Measurements from ENCODE around the gene ERICH2. TPM values are rescaled to one million over a fixed set of nuclear protein-coding genes. Genes with fewer than 3 reads are reported as not detected.
A peak's percentile ranks its signal among the peaks of the same experiment; 100 is the strongest.

The ERICH2 gene
- polyA plus RNA-seq, 1 of the 3 experiments (the other 2 are of a cell fraction), result not detected

DNA sequence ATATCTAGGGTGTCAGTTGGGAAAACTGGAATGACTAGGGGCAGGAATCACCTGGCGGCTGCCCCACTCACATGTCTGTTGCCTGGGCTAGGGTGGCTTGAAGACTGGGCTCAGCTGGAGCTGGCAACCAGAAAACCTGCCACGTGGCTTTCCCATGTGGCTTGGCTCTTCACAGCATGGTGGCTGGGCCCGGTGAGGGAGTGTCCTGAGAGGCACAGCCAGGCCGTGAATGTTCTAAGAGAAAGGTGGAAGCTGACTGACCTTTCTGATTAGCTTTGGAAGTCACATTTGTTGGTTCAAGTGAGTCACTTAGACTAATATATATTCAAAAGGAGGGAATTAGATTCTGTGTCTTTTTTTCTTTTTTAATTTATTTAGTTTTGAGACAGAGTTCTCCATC is 32.4 kb upstream of the ERICH2 start:
- TF ChIP-seq JUND (IDR thresholded peaks at IDR 0.05) (no peak), FOSL2 (IDR thresholded peaks at IDR 0.05; ENCODE audit: borderline replicate concordance, low read depth) (no peak), POLR2AphosphoS5 (IDR thresholded peaks at IDR 0.05; ENCODE audit: low read depth, low read length) (no peak), ELF1 (IDR thresholded peaks at IDR 0.05) (no peak), NRF1 (IDR thresholded peaks at IDR 0.05; ENCODE audit: low read depth, low read length) (no peak), YY1 (IDR thresholded peaks at IDR 0.05; ENCODE audit: low read depth) (no peak), FOXJ3 (CRISPR knock-in tag; IDR thresholded peaks at IDR 0.05) (no peak), MEF2A (IDR thresholded peaks at IDR 0.05; ENCODE audit: borderline replicate concordance, low read depth) (no peak), PBX3 (IDR thresholded peaks at IDR 0.05) (no peak), MAX (IDR thresholded peaks at IDR 0.05; ENCODE audit: low read depth) (no peak), REST (IDR thresholded peaks at IDR 0.05; ENCODE audit: low read depth, low read length) (no peak), GABPA (IDR thresholded peaks at IDR 0.05; ENCODE audit: low read depth) (no peak), TAF1 (IDR thresholded peaks at IDR 0.05; ENCODE audit: borderline replicate concordance, low read depth, low read length) (no peak), MXI1 (IDR thresholded peaks at IDR 0.05; ENCODE audit: low read depth, low read length) (no peak), RAD21 (IDR thresholded peaks at IDR 0.05; ENCODE audit: low read length) (no peak)
- TF ChIP-seq, protein P1, sequence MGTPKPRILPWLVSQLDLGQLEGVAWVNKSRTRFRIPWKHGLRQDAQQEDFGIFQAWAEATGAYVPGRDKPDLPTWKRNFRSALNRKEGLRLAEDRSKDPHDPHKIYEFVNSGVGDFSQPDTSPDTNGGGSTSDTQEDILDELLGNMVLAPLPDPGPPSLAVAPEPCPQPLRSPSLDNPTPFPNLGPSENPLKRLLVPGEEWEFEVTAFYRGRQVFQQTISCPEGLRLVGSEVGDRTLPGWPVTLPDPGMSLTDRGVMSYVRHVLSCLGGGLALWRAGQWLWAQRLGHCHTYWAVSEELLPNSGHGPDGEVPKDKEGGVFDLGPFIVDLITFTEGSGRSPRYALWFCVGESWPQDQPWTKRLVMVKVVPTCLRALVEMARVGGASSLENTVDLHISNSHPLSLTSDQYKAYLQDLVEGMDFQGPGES (IDR thresholded peaks at IDR 0.05; ENCODE audit: low read depth, low read length), result no peak
- TF ChIP-seq, protein P2, sequence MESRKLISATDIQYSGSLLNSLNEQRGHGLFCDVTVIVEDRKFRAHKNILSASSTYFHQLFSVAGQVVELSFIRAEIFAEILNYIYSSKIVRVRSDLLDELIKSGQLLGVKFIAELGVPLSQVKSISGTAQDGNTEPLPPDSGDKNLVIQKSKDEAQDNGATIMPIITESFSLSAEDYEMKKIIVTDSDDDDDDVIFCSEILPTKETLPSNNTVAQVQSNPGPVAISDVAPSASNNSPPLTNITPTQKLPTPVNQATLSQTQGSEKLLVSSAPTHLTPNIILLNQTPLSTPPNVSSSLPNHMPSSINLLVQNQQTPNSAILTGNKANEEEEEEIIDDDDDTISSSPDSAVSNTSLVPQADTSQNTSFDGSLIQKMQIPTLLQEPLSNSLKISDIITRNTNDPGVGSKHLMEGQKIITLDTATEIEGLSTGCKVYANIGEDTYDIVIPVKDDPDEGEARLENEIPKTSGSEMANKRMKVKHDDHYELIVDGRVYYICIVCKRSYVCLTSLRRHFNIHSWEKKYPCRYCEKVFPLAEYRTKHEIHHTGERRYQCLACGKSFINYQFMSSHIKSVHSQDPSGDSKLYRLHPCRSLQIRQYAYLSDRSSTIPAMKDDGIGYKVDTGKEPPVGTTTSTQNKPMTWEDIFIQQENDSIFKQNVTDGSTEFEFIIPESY (IDR thresholded peaks at IDR 0.05; ENCODE audit: borderline replicate concordance, low read depth), result no peak
- peaks cover 3% of the 10 kb centered on the region for H3F3A ChIP-seq (replicated peaks; ENCODE audit: insufficient read depth)
- 3% methylated on average over 3 of the region's 4 CpGs for WGBS (ENCODE audit: low lambda C conversion rate)
- no peaks in the 10 kb centered on the region for H3K4me1 ChIP-seq (ENCODE audit: control insufficient read depth in 1 of 2, insufficient read depth in 2 of 2, low read depth in 1 of 2, low read length in 1 of 2)
- H2AFZ ChIP-seq (ENCODE audit: low read depth), result 0 out of 2 replicates have a peak overlapping the region, but pooled peaks have one; percentile 17
- no peak overlapping the region for H3K9ac ChIP-seq
- H3K79me2 ChIP-seq (ENCODE audit: insufficient read depth), result no peaks in the 10 kb centered on the region
- no peaks in the 10 kb centered on the region for H3K36me3 ChIP-seq (replicated peaks in 1 of 2; ENCODE audit: control insufficient read depth in 1 of 2, insufficient read depth in 2 of 2, low read length in 1 of 2)
- H3K27ac ChIP-seq (ENCODE audit: low read depth in 2 of 2, low read length in 1 of 2), result no peak overlapping the region
- H3K4me2 ChIP-seq, result no peak overlapping the region
- no peaks in the 10 kb centered on the region for H3K9me3 ChIP-seq
- H4K20me1 ChIP-seq (ENCODE audit: insufficient read depth), result no peaks in the 10 kb centered on the region
- no peaks in the 10 kb centered on the region; the same call in 1 of the 2 replicates for H3K27me3 ChIP-seq (ENCODE audit: insufficient read depth)
- H3K9me2 ChIP-seq, result no peaks in the 10 kb centered on the region
- no peak overlapping the region for H3K4me3 ChIP-seq (ENCODE audit: low read depth in 2 of 2, low read length in 1 of 2)
- no peak for DNase-seq
- POLR2A ChIA-PET, result no interaction called here
- CTCF ChIA-PET, result interaction anchor here (1.4 kb wide), 1 partner anchor 79 kb away, joined by 3 read pairs; no protein-coding TSS in a partner anchor

Data from SK-N-SH (cell line).